ENCODE data around the gene PHOX2A. TPM values are rescaled to one million over a fixed set of nuclear protein-coding genes. Genes with fewer than 3 reads are reported as not detected.

The PHOX2A gene
- polyA plus RNA-seq, 3 donors, result not detected

- H3K36me3 Mint-ChIP-seq, result peaks cover 72 to 84% of the 10 kb centered on the region in 2 donors
- peaks cover 44% of the 10 kb centered on the region for H3K4me1 Mint-ChIP-seq
- peaks cover 0 to 2% (median 0%) of the 10 kb centered on the region in 3 donors for H3K27me3 Mint-ChIP-seq (ENCODE audit: low read depth in 3 of 3)
- H3K9me3 Mint-ChIP-seq, result no peaks in the 10 kb centered on the region
- H3K9me3 ChIP-seq (replicated peaks in 1 of 2; ENCODE audit: control insufficient read depth in 1 of 2, insufficient read depth in 1 of 2, low read length in 2 of 2), result no peaks in the 10 kb centered on the region
- H3K4me3 Mint-ChIP-seq, result no peak overlapping the region
- H2AFZ ChIP-seq (ENCODE audit: insufficient read depth, low read depth, low read length, poor library complexity, severe bottlenecking), result no peak overlapping the region
- H3K4me3 ChIP-seq (replicated peaks in 1 of 3; ENCODE audit: low read depth in 2 of 3, low read length in 3 of 3), result no peak overlapping the region
- H3K27me3 ChIP-seq (ENCODE audit: control insufficient read depth in 2 of 2, insufficient read depth in 2 of 2, low read length in 2 of 2), result no peaks in the 10 kb centered on the region
- no peak for DNase-seq
- 97% methylated on average over 2 of the region's 8 CpGs for WGBS (ENCODE audit: insufficient coverage)
- H4K20me1 ChIP-seq (ENCODE audit: insufficient read depth, low read length), result peaks cover 93% of the 10 kb centered on the region
- peaks cover 34% of the 10 kb centered on the region for H3K79me2 ChIP-seq (ENCODE audit: insufficient read depth, low read length)
- no peak overlapping the region for H3K27ac ChIP-seq (ENCODE audit: low read depth in 1 of 2, low read length in 2 of 2)
- intact Hi-C loops (cut with micrococcal nuclease), result loop anchor here in 1 of 2 donors (5.0 to 10.0 kb wide), 2 partner anchors 47 to 125 kb away; partner anchors contain the start of genes LAMTOR1 and TOMT
- TF ChIP-seq, protein P1, sequence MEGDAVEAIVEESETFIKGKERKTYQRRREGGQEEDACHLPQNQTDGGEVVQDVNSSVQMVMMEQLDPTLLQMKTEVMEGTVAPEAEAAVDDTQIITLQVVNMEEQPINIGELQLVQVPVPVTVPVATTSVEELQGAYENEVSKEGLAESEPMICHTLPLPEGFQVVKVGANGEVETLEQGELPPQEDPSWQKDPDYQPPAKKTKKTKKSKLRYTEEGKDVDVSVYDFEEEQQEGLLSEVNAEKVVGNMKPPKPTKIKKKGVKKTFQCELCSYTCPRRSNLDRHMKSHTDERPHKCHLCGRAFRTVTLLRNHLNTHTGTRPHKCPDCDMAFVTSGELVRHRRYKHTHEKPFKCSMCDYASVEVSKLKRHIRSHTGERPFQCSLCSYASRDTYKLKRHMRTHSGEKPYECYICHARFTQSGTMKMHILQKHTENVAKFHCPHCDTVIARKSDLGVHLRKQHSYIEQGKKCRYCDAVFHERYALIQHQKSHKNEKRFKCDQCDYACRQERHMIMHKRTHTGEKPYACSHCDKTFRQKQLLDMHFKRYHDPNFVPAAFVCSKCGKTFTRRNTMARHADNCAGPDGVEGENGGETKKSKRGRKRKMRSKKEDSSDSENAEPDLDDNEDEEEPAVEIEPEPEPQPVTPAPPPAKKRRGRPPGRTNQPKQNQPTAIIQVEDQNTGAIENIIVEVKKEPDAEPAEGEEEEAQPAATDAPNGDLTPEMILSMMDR (IDR thresholded peaks at IDR 0.05), result no peak
- H3K27ac Mint-ChIP-seq, result peak overlapping the region in 3 of 7 donors; percentile 1 to 45 (median 11)
- peaks cover 80 to 82% of the 10 kb centered on the region in 2 donors for H3K36me3 ChIP-seq (replicated peaks in 1 of 2; ENCODE audit: control insufficient read depth in 1 of 2, insufficient read depth in 2 of 2, low read length in 2 of 2)
- H3K9ac ChIP-seq (ENCODE audit: insufficient read depth, low read length, poor library complexity, severe bottlenecking), result no peak overlapping the region
- no peak overlapping the region for H3K4me2 ChIP-seq (replicated peaks; ENCODE audit: extremely low read depth, low read length, poor library complexity, severe bottlenecking)
- H3K4me1 ChIP-seq (ENCODE audit: control insufficient read depth in 1 of 2, insufficient read depth in 2 of 2, low read length in 2 of 2), result peaks cover 16 to 23% of the 10 kb centered on the region in 2 donors
Observed at GRCh38 chr11:72229336-72229924, 14.5 kb downstream of the PHOX2A start.

GRCh38 chr11:72228844-72229231 lies 15.1 kb downstream of the PHOX2A start:
- Mint-ChIP-seq H3K36me3 (peaks cover 66 to 78% of the 10 kb centered on the region in 2 donors), H3K4me3 (no peak overlapping the region), H3K9me3 (no peaks in the 10 kb centered on the region), H3K27ac (peak overlapping the region in 1 of 7 donors; percentile 1), H3K4me1 (peaks cover 39% of the 10 kb centered on the region), H3K27me3 (ENCODE audit: low read depth in 3 of 3) (peaks cover 0 to 2% (median 0%) of the 10 kb centered on the region in 3 donors)
- Histone ChIP-seq H3K4me1 (ENCODE audit: control insufficient read depth in 1 of 2, insufficient read depth in 2 of 2, low read length in 2 of 2) (peaks cover 16 to 23% of the 10 kb centered on the region in 2 donors), H3K36me3 (replicated peaks in 1 of 2; ENCODE audit: control insufficient read depth in 1 of 2, insufficient read depth in 2 of 2, low read length in 2 of 2) (peaks cover 74 to 76% of the 10 kb centered on the region in 2 donors), H3K27me3 (ENCODE audit: control insufficient read depth in 2 of 2, insufficient read depth in 2 of 2, low read length in 2 of 2) (no peaks in the 10 kb centered on the region), H2AFZ (ENCODE audit: insufficient read depth, low read depth, low read length, poor library complexity, severe bottlenecking) (no peak overlapping the region), H3K79me2 (ENCODE audit: insufficient read depth, low read length) (peaks cover 40% of the 10 kb centered on the region), H3K4me2 (replicated peaks; ENCODE audit: extremely low read depth, low read length, poor library complexity, severe bottlenecking) (no peak overlapping the region), H3K4me3 (replicated peaks in 1 of 3; ENCODE audit: low read depth in 2 of 3, low read length in 3 of 3) (no peak overlapping the region), H3K27ac (ENCODE audit: low read depth in 1 of 2, low read length in 2 of 2) (no peak overlapping the region), H3K9ac (ENCODE audit: insufficient read depth, low read length, poor library complexity, severe bottlenecking) (no peak overlapping the region), H3K9me3 (replicated peaks in 1 of 2; ENCODE audit: control insufficient read depth in 1 of 2, insufficient read depth in 1 of 2, low read length in 2 of 2) (no peaks in the 10 kb centered on the region), H4K20me1 (ENCODE audit: insufficient read depth, low read length) (peaks cover 87% of the 10 kb centered on the region)
- DNase-seq, result no peak
- intact Hi-C loops (cut with micrococcal nuclease), result loop anchor here in 1 of 2 donors (5.0 to 10.0 kb wide), 2 partner anchors 47 to 124 kb away; partner anchors contain the start of genes LAMTOR1 and TOMT
- TF ChIP-seq, protein P1 (IDR thresholded peaks at IDR 0.05), result no peak
- 100% methylated on average over 7 of the region's 7 CpGs for WGBS (ENCODE audit: insufficient coverage)
